Measurements from ENCODE around the gene PYDC1. TPM values are rescaled to one million over a fixed set of nuclear protein-coding genes. Genes with fewer than 3 reads are reported as not detected.

PYDC1 gene
- total and polyA plus RNA-seq, 2 of the 13 experiments (the other 11 are each of a cell fraction or from before 2014, with no cell fraction given), result not detected

DNA sequence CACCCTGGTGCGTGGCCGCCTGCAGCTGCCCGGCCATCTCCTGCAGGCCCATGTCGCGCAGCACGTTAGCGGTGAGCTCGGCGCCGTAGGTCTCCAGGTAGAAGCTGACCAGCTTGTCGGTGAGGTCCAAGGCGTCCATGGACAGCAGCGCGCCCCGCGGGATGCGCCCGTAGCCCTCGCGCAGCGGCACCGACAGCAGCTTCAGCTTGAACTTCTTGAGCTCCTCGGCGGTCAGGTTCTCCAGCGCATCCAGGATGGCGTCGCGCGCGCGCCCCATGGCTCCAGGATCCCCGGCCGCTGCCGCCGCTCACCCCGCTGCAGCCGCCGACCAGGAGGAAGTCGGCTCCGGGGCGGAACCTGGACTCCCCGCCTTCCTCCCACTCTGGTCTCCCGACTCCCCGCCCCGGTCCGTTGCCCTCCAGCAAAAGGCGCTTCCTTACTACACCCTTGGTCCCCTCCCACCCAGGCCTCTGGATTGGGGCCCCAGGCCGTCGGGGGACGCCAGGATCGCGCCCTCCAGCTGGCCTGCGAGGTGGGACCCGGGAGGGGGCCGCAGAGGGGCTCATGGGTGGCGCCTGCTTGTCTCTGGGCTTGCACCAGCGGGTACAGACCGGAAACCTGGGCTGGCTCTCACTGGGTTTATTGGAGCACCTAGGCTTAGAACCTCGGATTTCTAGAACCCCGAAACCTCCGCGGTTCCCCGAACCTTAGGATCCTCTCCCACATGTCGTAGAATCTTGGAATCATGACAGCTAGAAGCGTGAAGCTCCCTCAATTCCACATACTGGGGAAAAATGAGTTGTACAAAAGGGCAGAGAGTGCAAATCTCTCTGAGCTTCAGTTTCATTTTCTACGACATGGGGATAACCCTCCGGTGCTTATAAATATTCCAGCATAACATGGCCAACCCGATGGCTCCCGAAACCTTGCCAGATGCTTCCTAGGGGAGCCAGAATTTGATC lies 14.2 kb downstream of the PYDC1 start, which contains the start of gene PYCARD (continued):
- TF ChIP-seq RAD21 (CRISPR knock-in tag; IDR thresholded peaks at IDR 0.05) (peak; percentile 19; the same call in 1 of the 2 replicates), ZNF543 (CRISPR knock-in tag; IDR thresholded peaks at IDR 0.05) (0 out of 2 replicates have a peak, but pooled peaks have one; percentile 4), ZNF451 (CRISPR knock-in tag; IDR thresholded peaks at IDR 0.05) (peak; percentile 76; the same call in 1 of the 2 replicates), SRY (CRISPR knock-in tag; IDR thresholded peaks at IDR 0.05) (0 out of 2 replicates have a peak, but pooled peaks have one; percentile 12), RXRA (CRISPR knock-in tag; IDR thresholded peaks at IDR 0.05) (no peak), ZNF530 (CRISPR knock-in tag; IDR thresholded peaks at IDR 0.05; ENCODE audit: low read depth) (no peak), ZFY (CRISPR knock-in tag; IDR thresholded peaks at IDR 0.05) (peak; percentile 41; the same call in 1 of the 2 replicates), ZNF253 (CRISPR knock-in tag; IDR thresholded peaks at IDR 0.05; ENCODE audit: borderline replicate concordance) (peak; percentile 40; the same call in 1 of the 2 replicates)
- TF ChIP-seq, protein P1, sequence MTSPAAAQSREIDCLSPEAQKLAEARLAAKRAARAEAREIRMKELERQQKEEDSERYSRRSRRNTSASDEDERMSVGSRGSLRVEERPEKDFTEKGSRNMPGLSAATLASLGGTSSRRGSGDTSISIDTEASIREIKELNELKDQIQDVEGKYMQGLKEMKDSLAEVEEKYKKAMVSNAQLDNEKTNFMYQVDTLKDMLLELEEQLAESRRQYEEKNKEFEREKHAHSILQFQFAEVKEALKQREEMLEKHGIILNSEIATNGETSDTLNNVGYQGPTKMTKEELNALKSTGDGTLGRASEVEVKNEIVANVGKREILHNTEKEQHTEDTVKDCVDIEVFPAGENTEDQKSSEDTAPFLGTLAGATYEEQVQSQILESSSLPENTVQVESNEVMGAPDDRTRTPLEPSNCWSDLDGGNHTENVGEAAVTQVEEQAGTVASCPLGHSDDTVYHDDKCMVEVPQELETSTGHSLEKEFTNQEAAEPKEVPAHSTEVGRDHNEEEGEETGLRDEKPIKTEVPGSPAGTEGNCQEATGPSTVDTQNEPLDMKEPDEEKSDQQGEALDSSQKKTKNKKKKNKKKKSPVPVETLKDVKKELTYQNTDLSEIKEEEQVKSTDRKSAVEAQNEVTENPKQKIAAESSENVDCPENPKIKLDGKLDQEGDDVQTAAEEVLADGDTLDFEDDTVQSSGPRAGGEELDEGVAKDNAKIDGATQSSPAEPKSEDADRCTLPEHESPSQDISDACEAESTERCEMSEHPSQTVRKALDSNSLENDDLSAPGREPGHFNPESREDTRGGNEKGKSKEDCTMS (CRISPR knock-in tag; conservative IDR thresholded peaks at IDR 0.05), result no peak

Data from HepG2 (cell line).